ENCODE measurements around the gene CEP20. TPM values are rescaled to one million over a fixed set of nuclear protein-coding genes. Genes with fewer than 3 reads are reported as not detected.

The CEP20 gene
- total and polyA plus RNA-seq, 2 of the 8 experiments (the other 6 are each of a cell fraction or from before 2014, with no cell fraction given): 16.2 to 49.0 TPM

DNA sequence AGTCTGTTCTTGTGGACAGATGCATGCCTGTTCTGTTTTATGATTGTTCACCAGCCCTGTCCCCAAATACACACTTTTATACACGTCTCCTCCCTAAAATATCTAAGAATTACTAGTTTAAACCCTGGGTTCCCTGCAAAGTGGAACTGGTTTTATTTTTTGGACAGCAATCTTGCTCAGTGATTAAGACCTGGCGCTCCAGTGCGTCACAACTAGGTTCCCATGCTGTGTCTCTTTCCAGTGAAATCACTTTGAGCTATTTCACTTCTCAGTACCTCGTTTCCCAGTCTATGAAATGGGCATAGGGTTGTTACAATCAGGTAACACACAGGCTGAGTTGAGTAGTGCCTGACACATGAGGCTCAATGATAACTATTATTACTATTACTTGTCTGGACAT is 1.1 kb downstream of the CEP20 start (continued):
- TF ChIP-seq, protein P1, sequence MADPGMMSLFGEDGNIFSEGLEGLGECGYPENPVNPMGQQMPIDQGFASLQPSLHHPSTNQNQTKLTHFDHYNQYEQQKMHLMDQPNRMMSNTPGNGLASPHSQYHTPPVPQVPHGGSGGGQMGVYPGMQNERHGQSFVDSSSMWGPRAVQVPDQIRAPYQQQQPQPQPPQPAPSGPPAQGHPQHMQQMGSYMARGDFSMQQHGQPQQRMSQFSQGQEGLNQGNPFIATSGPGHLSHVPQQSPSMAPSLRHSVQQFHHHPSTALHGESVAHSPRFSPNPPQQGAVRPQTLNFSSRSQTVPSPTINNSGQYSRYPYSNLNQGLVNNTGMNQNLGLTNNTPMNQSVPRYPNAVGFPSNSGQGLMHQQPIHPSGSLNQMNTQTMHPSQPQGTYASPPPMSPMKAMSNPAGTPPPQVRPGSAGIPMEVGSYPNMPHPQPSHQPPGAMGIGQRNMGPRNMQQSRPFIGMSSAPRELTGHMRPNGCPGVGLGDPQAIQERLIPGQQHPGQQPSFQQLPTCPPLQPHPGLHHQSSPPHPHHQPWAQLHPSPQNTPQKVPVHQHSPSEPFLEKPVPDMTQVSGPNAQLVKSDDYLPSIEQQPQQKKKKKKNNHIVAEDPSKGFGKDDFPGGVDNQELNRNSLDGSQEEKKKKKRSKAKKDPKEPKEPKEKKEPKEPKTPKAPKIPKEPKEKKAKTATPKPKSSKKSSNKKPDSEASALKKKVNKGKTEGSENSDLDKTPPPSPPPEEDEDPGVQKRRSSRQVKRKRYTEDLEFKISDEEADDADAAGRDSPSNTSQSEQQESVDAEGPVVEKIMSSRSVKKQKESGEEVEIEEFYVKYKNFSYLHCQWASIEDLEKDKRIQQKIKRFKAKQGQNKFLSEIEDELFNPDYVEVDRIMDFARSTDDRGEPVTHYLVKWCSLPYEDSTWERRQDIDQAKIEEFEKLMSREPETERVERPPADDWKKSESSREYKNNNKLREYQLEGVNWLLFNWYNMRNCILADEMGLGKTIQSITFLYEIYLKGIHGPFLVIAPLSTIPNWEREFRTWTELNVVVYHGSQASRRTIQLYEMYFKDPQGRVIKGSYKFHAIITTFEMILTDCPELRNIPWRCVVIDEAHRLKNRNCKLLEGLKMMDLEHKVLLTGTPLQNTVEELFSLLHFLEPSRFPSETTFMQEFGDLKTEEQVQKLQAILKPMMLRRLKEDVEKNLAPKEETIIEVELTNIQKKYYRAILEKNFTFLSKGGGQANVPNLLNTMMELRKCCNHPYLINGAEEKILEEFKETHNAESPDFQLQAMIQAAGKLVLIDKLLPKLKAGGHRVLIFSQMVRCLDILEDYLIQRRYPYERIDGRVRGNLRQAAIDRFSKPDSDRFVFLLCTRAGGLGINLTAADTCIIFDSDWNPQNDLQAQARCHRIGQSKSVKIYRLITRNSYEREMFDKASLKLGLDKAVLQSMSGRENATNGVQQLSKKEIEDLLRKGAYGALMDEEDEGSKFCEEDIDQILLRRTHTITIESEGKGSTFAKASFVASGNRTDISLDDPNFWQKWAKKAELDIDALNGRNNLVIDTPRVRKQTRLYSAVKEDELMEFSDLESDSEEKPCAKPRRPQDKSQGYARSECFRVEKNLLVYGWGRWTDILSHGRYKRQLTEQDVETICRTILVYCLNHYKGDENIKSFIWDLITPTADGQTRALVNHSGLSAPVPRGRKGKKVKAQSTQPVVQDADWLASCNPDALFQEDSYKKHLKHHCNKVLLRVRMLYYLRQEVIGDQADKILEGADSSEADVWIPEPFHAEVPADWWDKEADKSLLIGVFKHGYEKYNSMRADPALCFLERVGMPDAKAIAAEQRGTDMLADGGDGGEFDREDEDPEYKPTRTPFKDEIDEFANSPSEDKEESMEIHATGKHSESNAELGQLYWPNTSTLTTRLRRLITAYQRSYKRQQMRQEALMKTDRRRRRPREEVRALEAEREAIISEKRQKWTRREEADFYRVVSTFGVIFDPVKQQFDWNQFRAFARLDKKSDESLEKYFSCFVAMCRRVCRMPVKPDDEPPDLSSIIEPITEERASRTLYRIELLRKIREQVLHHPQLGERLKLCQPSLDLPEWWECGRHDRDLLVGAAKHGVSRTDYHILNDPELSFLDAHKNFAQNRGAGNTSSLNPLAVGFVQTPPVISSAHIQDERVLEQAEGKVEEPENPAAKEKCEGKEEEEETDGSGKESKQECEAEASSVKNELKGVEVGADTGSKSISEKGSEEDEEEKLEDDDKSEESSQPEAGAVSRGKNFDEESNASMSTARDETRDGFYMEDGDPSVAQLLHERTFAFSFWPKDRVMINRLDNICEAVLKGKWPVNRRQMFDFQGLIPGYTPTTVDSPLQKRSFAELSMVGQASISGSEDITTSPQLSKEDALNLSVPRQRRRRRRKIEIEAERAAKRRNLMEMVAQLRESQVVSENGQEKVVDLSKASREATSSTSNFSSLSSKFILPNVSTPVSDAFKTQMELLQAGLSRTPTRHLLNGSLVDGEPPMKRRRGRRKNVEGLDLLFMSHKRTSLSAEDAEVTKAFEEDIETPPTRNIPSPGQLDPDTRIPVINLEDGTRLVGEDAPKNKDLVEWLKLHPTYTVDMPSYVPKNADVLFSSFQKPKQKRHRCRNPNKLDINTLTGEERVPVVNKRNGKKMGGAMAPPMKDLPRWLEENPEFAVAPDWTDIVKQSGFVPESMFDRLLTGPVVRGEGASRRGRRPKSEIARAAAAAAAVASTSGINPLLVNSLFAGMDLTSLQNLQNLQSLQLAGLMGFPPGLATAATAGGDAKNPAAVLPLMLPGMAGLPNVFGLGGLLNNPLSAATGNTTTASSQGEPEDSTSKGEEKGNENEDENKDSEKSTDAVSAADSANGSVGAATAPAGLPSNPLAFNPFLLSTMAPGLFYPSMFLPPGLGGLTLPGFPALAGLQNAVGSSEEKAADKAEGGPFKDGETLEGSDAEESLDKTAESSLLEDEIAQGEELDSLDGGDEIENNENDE (IDR thresholded peaks at IDR 0.05; ENCODE audit: insufficient replicate concordance, low read length): no peak
